Epithelial cell of esophagus (primary cell): Measurements from ENCODE around the gene RNH1.

Experiments used
- DNase-seq: peaks from one replicate; pipeline ENCODE4 v3.0.0; 2010; ENCODE audit warnings: low read depth
- H3K4me3 ChIP-seq: 2 replicates; pipeline ENCODE4 v1.5.1; 2011; ENCODE audit warnings: mild to moderate bottlenecking, low read length, control low read depth
- TF ChIP-seq, protein P1 (sequence below): IDR thresholded peaks from 2 replicates; pipeline ENCODE4 v1.5.1; 2011; ENCODE audit warnings: low read depth, mild to moderate bottlenecking, low read length, control low read depth, inconsistent platforms; ENCODE audit not compliant: insufficient read depth; ENCODE audit errors: missing control alignments

Gene RNH1

DNA sequence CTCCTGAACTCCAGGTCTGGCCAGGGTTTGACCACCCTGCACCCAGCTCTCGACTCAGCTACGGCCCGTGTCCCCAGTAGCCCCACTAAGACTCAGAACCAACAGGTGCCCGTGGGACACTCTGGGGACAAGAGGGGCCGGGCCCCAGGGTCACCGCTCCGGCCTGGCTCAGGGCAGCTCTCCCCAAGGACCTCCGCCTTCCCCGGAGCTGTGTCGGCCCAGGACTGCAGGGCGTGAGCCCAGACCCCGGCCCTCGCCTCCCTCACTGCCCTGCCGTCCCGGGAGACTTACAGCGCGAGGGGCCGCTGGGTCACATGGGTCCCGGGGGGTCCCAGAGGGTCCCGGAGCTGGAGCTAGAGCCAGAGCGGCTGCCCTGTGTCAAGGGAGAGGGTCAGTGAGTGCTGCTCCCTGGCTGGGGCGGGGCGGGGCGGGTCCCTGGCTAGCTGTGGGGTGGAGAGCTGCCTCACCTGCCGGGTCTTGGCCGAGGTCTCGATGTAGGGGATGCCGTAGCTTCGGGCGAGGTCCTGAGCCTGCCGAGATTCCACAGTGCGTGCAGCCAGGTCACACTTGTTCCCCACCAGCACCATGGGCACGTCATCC is 26.0 kb upstream of the RNH1 start:
- TF ChIP-seq, protein P1, sequence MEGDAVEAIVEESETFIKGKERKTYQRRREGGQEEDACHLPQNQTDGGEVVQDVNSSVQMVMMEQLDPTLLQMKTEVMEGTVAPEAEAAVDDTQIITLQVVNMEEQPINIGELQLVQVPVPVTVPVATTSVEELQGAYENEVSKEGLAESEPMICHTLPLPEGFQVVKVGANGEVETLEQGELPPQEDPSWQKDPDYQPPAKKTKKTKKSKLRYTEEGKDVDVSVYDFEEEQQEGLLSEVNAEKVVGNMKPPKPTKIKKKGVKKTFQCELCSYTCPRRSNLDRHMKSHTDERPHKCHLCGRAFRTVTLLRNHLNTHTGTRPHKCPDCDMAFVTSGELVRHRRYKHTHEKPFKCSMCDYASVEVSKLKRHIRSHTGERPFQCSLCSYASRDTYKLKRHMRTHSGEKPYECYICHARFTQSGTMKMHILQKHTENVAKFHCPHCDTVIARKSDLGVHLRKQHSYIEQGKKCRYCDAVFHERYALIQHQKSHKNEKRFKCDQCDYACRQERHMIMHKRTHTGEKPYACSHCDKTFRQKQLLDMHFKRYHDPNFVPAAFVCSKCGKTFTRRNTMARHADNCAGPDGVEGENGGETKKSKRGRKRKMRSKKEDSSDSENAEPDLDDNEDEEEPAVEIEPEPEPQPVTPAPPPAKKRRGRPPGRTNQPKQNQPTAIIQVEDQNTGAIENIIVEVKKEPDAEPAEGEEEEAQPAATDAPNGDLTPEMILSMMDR = no peak
- H3K4me3 ChIP-seq = no peak overlapping the region
- no peak for DNase-seq

DNA sequence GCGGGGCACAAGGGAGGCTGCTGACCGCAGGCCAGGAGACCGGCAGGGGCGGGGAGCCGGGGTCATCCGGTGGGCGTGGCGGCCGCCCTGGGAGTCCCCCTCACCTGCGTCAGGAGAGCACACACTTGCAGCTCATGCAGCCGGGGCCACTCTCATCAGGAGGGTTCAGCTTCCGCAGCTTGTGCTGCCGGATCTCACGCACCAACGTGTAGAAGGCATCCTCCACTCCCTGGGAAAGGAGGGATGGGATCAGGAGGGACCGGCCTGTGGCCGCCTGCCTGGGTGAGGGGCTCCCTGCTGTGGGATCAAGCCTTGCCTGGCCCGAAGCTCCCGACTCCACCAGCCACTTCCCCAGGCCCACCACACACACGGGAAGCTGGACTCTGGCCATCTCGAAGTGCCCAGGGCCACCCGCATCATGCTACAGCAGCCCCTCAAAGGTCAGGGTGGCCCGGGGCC is 25.5 kb upstream of the RNH1 start:
- DNase-seq = no peak
- TF ChIP-seq, protein P1 = no peak
- no peak overlapping the region for H3K4me3 ChIP-seq

DNA sequence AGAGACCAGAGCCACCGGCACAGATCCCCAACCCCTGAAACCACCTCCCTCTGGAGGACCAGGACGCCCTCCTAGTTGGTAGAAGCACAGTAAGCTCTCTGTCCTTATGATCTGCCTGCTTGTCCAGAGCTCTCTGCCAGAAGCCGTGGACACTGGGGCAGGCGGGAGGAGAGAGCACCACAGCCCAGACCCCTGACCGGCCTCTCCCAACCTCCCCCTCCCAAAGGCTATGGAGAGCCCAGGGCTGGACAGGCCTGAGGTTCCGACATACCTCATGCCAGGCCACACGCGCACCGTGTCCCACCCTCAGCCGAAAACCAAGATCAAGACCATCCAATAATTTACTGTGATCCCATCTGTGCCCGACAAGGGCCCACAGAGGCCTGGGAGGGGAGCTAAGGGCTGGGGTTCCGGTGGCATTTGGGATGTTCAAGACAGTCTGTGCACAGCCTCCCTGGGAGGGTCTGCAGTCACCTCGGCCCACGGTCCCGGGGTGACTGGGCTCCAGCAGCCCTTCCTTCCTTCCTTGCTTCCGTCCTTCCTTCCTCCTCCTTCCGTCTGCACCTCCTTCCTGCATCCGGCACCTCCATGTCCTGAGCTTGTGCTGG is 25.0 kb upstream of the RNH1 start:
- no peak for DNase-seq
- no peak overlapping the region for H3K4me3 ChIP-seq
- TF ChIP-seq, protein P1 = no peak

DNA sequence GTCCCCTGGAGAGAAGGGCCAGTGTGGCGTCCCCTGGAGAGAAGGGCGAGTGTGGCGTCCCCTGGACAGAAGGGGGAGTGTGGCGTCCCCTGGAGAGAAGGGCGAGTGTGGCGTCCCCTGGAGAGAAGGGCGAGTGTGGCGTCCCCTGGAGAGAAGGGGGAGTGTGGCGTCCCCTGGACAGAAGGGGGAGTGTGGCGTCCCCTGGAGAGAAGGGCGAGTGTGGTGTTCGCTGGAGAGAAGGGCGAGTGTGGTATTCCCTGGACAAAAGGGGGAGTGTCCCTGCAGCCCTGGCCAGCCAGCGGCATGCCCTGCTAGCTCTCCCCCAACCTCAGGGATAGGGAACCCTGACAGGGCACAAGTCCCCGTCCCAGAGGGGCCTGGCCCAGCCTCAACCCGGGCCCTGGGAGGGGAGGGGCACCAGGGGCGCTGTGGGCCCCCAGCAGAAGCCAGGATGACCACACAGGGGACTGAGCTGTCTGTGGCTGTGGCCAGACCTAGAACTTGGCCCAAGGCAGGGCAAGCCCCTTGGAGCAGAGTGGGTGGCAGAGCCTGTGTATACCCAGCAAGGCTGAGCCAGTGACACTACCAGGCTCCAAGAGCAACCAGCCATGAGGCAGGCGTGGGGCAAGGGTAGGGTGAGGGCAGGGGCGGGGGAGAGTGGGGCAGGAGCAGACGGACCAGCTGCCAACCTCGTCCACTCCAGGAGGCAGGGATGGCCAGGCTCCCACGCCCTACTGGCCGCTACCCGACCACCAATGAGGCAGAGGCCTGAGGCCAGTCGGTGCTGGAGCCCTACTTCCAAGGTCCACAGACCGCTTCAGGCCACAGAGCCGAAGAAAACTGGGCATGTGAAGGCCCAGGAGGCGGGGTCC is 24.2 kb upstream of the RNH1 start:
- H3K4me3 ChIP-seq = no peak overlapping the region
- no peak for DNase-seq
- TF ChIP-seq, protein P1 = no peak

DNA sequence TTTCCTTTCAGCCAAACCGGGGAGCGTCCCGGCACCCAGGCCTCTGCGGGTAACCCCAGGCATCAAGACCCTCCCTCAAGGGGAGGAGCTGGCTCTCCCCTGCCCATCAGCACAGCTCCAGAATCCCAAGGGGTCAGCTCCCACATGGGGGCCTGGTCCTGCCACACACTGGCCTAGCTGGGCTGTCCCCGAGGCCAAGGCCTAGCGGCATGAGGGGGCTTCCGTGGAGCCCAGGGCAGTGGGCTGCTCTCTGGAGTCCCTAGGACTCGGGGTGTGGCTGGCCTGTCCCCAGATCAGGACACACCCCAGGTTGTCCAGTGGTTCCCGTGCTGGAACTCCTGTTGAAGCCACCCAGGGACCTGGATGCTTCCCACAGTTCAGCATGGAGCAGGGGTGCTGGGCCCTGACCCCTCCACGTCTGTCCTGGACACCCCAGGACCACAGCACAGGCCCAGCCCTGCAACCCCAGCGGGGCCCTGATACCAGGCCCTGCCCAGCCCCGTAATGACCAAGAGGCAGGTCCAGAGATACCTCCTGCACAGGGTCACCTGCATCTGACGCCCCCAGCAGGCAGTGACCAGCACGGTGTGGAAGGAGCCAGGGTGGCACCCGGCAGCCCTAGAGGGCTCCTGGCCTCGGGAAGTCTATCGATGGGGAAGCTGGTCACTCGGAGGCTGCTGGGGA is 22.8 kb upstream of the RNH1 start:
- TF ChIP-seq, protein P1 = no peak
- no peak overlapping the region for H3K4me3 ChIP-seq
- DNase-seq = no peak

DNA sequence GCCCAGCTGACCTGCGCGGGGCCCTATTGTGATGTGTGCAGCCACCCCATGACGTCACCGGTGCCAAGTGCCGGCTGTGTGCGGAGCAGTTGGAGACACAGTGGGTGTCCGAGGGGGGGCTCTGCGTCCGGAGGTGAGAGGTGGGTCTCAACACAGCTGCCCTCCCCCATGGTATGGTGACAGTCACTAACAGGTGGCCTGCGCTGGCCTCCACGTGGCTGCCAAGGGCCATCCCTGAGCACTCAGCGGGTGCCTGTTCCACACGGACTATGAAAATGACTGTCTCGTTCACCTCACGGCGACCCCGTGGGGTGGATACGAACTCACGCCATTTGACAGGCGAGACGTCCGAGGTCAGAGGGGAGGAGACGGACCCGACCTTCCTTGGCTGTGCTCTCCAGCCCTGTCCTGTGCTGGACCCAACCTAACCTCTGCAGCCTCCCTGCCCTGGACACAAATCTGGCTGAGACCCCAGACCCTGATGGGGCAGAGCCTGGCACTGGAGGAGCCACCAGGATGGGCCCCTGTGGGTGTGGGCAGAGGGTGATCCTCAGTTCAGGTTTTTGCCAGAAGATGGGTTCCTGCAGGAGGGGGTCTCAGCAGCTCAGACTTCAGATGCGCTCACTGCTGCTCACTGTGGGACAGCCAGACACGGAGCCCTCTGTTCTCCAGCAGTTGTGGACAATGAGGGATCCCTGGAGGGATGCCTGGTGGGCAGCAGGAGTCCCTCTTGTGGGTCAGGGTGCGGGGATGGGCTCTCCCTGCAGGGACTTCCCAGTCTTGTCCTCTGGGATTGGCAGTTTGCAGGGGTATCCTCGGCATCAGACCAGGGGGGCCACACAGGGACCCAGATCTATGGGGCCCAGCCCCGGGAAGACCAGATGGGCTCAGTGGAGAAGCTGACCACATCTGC is 22.0 kb upstream of the RNH1 start:
- TF ChIP-seq, protein P1 = no peak
- no peak overlapping the region for H3K4me3 ChIP-seq
- DNase-seq = no peak
